ENCODE measurements around the gene ZNF493. TPM values are rescaled to one million over a fixed set of nuclear protein-coding genes. Genes with fewer than 3 reads are reported as not detected.

The ZNF493 gene
- total RNA-seq, 1 donor from 2014 or later, result 10.0 TPM

DNA sequence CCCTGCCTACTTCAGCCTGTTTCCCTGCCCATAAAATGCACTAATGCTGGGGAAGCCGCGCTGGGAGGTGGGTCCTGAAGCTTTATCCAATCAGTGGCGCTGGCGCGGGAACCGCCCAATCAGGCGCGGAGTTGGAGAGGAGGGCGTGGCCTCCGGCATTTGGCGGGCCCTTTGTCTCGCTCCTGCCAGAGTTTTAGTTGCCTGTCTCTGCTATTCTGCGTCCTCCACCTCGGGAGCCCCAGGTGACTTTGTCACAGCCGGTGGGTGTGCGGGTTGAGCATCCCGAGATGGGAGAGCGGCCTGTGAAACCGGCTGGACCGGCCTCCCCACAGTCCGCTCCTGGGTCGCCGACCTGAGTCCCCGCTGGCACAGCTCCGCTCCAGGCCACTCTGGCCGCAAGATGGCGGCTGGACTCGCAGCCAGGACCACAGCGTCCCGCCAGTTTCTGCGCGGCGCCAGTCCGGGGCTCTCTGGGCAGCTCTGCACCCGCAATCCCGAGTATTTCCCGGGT, 77.8 kb downstream of the ZNF493 start:
- Mint-ChIP-seq H3K36me3 (ENCODE audit: low read depth) (no peaks in the 10 kb centered on the region), H3K9me3 (ENCODE audit: low read depth) (no peaks in the 10 kb centered on the region), H3K27ac (ENCODE audit: unreplicated experiment) (no peak overlapping the region), H3K4me3 (ENCODE audit: unreplicated experiment) (peak overlapping the region; percentile 79), H3K27me3 (ENCODE audit: low read depth) (no peaks in the 10 kb centered on the region), H3K4me1 (ENCODE audit: low read depth) (peaks cover 4% of the 10 kb centered on the region)
- DNase-seq (ENCODE audit: low spot score), result no peak
- TF ChIP-seq, protein P1, sequence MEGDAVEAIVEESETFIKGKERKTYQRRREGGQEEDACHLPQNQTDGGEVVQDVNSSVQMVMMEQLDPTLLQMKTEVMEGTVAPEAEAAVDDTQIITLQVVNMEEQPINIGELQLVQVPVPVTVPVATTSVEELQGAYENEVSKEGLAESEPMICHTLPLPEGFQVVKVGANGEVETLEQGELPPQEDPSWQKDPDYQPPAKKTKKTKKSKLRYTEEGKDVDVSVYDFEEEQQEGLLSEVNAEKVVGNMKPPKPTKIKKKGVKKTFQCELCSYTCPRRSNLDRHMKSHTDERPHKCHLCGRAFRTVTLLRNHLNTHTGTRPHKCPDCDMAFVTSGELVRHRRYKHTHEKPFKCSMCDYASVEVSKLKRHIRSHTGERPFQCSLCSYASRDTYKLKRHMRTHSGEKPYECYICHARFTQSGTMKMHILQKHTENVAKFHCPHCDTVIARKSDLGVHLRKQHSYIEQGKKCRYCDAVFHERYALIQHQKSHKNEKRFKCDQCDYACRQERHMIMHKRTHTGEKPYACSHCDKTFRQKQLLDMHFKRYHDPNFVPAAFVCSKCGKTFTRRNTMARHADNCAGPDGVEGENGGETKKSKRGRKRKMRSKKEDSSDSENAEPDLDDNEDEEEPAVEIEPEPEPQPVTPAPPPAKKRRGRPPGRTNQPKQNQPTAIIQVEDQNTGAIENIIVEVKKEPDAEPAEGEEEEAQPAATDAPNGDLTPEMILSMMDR (IDR thresholded peaks at IDR 0.05), result peak; percentile 55

Other genes starting within 250 kb of the ZNF493 start
- 7.5 to 12.8 TPM (median 8.7 TPM) in 3 replicates for gene ZNF708, start 67.7 kb upstream of the ZNF493 start, total RNA-seq
- 4.3 to 10.1 TPM (median 6.7 TPM) in 3 replicates for gene ZNF738, start 38.1 kb upstream of the ZNF493 start, total RNA-seq
- gene ZNF429, start 108.5 kb downstream of the ZNF493 start, total RNA-seq, result 6.0 to 13.8 TPM (median 6.7 TPM) in 3 replicates

All from chondrocyte (in vitro differentiated cells).